NCI-H2171 treated with DMSO at 0.1 percent for 48 hours (cell line): ENCODE data around the gene PRKAG2.

Source experiments
- DNase-seq: peaks from one replicate; lab custom pipeline; 2025; lab: John Stamatoyannopoulos, UW

The PRKAG2 gene

DNA sequence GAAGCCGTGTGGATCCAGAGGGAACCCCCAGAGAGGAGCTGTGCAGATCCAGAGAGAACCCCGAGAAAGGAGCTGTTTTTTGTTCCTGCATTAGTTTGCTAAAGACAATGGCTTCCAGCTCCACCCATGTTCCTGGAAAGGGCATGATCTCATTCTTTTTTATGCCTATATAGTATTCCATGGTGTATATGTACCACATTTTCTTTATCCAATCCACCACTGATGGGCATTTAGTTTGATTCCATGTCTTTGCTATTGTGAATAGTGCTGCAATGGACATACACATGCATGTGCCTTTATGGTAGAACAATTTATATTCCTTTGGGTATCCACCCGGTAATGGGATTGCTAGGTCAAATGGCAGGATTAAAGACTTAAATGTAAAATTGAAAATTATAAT is 261.9 kb downstream of the PRKAG2 start:
- no peak for DNase-seq

DNA sequence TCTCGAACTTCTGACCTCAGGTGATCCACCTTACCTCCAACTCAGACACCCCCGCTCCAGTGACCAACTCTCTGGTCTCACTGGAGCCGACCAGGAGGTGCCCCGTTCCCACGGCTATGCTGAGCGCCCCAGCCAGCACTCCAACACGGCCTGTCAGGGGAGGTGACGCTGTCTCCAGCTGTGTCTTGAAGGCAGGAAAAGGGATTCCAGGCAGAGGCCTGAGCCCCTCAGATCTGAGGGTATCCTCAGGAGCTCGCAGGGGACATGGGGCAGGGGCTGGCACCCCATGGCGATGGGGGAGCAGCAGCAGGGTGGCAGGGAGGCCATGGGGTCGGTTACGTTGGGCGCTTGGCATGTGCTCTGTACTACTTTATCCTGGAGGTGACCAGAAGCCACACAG is 262.9 kb downstream of the PRKAG2 start:
- no peak for DNase-seq

DNA sequence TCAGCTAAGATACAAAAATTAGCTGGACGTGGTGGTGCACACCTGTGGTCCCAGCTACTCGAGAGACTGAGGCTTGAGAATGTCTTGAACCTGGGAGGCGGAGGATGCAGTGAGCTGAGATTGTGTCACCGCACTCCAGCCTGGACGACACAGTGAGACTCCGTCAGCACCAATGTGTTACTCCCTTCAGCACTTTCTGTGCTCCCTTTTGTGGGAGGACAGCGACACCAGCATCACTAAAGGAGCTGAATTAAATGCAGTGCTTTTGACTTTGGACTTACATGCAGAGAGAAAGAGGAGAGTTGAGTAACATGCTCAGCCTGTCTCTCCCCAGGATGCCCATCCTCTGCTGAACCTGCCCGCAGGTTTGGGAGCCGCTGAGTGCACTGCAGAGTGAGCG is 265.0 kb downstream of the PRKAG2 start:
- no peak for DNase-seq

DNA sequence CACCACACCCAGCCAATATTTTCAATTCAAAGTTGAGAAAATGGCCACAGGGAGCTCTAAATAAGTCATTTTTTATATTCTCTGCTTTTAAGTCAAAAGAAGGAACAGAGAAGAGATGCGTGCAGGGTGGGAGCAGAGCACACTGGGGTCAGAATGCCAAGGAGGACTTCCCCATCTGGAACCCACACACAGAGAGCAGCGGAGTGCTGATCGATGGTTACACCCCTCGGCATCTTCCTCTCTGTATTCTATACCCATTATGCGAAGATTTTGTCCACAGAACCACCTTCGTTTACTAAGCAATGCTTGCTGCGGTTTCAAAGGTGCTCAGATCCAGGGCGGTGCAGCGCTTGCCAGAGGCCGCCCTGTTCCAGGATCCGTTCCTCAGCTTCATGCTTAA is 265.9 kb downstream of the PRKAG2 start:
- no peak for DNase-seq

DNA sequence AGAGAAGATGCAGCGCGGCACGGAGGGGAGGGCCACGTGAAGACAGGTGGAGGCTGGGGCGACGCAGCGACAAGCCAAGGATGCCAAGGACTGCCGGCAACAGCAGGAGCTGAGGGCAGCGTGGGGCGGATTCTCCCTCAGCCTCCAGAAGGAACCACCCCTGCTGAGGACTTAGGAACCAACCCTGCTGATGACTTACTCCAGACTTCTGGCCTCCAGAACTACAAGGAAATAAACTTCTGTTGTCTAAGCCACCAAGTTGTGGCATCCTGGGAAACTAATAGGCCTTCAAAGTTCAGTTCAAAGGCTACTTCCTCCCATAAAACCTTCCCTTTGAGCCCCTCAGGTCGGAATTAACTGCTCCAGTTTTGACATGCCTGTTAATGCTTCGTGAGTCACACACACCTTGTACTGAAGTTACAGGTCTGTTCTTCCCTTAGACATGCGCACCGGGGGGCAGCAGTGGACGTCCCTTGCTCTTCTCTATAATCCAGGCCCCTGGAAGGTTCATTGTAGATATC is 268.8 kb downstream of the PRKAG2 start:
- no peak for DNase-seq

DNA sequence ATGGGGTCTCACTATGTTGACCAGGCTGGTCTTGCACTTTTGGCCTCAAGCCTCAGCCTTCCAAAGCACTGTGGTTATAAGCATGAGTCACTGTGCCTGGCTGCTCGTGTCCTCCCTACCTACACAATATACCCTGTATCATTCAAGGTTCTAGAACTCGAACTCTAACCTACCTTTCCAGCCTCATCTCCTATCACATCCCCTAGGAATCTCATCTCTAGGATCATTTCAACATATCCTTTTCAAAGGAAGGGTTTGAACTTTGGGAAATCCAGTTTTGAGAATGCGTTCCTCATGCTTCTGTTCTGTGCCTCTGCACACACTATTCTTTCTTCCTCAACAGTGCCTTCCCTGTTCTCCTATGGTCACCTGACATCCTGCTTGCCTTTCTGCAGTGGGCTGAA is 269.4 kb downstream of the PRKAG2 start:
- no peak for DNase-seq

DNA sequence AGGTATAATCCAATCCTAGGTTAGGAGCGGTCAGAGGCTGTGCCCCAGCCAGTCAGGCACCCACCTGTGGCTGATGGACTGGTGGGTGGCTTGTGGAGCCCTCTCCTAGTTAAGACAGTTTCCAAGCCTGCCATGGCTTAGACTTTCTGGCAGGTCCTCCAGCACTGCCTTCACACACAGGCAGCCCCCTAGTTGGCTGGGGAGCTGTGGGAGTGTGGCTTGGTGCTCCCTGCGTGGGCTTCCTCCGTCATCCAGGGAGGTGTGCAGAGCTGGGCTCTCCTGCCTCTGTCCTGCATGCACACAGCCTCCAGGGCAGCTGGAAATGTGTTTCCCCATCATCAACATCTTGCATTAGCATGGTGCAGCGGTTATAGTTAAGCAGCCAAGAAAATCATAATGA is 273.0 kb downstream of the PRKAG2 start:
- DNase-seq, result no peak

DNA sequence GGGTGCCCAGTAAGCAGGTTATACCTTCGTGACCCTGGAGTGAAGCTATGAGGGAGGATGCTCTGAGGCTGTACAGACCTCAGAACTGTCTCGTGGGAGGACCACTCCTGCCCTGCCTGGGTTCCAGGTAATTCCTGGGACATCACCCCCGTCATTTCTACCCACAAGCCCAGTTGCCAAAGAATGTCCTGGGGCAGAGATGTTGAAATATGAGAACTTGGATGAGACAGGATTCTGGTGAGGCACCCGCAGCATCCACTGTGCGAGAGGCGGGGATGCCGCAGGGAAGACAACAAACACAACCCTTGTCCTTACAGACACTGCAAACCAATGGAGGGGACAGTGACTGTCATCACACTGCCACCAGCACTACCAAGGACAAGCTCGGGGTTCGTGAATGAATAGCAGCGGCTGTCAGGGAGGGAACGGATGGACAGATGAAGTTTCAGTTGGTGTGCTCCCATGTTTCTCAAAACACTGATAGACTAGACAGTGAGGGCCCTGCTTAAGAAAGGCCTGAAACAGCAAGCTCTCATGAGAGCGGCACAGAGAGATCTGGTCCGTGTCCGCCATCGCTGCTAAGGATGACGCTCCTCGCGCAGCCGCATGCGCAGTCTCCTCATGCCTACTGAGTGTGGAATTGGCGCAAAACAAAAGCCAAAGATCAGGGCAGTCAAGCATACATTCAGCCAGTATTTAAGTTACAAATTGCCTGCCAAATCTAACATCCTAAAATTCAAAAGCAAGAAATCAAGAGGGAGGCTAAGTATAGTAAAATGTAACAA is 275.2 kb downstream of the PRKAG2 start:
- DNase-seq, result no peak

DNA sequence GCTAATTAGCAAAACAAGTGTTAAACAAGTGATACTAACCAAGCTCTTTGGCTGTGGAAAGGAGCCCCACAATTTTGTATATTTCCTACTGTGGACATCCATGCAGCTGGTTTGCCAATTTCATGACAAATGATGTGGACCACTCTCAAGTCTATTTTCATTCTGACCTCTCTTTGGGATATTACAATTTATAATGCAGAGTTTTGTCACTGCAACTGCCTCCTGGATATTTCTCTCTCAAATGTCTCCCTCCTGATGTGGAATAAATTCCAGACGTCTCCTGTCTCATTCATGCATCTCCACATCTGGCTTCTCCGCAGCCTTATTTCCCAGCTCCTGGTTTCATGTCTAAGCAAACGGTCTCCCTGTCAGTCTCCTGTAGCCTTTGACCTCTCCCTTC is 276.6 kb downstream of the PRKAG2 start:
- no peak for DNase-seq

DNA sequence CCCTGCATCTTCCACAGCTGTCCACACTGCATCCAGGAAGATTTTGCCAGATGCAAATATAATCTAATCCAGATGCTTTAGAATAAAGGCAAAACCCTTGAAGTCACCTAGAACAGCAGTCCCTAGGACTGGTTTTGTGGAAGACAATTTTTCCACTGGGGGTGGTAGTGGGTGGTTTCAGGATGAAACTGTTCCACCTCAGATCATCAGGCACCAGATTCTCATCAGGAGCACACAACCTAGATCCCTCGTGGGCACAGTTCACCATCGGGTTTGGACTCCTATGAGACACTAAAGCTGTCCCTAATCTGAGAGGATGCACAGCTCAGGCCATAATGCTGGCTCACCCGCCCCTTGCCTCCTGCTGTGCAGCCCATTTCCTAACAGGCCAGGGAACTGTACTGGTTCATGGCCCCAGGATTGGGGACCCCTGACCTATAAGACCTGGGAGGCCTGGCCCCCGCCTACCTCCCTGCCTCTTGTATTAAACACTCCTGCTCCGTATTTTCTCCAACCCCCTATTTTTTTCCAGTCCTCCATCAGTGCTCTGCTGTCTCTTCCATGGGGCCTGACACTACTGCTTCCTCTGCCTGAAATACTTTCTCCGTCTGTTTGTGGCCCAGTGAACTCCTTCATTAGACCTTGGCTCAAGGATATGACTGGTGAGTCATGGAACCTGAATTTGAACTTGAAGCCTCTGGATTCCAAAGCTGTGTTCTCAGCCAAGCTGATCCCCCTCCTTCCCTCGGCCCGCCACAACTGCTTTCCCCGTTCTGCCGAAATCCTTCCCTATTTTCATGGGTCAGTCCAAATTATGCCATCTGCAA is 277.3 kb downstream of the PRKAG2 start:
- DNase-seq, result no peak

DNA sequence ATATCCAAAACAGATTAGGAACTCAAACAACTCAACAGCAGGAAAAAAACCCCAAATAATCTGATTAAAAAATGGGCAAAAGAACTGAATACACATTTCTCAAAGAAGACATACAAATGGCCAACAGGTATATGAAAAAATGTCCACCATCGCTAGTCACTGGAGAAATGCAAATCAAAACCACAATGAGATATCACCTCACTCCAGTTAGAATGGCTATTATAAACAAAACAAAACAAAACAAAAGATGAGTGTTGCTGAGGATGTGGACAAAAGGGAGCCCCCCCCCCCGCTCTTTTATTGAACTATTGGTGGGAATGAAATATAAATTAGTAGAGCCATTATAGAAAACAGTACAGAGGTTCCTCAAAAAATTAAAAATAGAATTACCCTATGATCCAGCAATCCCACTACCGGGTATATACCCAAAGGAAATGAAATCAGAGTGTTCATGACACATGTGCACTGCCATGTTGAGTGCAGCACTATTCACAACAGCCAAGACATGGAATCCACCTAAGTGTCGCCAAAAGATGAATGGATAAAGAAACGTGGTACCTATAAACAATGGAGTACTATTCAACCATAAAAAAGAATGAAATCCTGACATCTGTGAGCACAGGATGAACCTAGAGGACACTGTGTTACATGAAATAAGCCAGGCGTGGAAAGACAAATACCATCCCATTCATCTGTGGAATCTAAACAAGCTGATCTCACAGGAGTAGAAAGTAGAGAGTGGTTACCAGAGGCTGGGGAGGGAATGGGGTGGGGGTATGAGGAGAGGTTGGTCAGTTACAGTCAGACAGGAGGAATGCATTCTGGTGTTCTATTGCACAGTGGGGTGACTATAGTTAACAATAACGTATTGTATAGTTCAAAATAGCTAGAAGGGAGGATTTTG is 279.1 kb downstream of the PRKAG2 start:
- DNase-seq, result no peak

DNA sequence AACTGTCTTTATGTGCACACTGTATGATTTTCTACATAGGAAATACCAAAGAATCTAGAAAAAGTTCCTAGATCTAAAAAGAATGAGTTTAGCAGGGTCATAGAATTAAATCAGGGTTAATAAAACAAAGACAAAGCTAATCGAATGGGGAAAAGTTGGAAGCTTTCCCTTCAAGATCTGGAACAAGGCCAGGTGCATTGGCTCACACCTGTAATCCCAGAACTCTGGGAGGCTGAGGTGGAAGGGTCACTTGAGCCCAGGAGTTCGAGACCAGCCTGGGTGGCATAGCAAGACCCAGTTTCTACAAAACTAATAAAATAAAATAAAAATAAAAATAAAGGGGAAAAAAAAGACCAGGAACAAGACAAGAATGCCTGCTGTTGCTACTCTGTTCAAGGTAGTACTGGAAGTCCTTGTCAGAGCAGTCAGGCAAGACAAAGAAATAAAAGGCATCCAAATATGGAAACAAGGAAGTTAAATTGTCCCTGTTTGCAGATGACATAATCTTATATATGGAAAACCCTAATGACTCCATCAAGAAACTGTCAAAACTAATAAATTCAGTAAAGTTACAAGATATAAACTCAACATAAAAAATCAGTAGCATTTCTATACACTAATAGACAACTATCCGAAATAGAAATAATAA is 281.1 kb downstream of the PRKAG2 start:
- DNase-seq, result no peak

DNA sequence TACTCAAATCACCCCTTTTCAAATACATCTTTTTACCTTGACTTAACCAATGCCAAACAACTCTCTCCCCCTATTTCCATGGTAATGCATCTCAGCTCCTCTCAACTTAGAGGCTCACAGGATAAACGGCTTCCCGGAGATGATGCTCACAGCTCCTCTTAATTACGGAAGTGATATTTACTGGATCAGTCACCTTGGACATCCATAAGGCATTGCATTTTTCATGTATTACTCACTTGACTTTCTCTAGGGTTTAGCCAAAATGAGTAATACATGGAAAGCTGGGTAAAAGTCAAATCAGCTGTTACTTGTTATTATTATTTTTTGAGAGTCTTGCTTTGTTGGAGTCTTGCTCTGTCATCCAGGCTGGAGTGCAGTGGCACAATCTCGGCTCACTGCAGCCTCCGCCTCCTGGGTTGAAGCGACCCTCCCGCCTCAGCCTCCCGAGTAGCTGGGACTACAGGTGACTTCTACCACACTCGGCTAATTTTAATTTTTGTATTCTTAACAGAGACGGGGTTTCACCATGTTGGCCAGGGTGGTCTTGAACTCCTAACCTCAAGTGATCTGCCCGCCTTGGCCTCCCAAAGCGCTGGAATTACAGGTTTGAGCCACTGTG is 283.9 kb downstream of the PRKAG2 start:
- DNase-seq, result no peak

DNA sequence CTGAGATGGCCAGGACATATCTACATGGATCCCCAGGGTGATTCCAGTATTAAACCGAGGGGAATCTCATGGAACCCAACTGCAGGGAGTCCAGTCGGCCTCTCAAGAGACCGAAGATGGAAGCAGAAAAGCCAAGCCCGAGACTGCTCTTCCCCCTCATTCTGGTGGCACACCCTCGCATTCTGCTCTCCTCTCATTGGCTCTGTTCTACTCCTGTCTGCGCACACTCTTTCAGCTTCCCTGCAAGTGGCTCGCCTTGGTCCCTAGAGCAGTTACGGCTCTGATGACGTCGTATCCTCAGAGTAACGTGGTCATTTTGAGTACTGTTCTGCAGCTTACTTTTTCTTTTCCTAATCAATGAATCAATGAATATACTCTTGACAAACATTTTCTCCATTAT is 284.6 kb downstream of the PRKAG2 start:
- DNase-seq, result no peak

DNA sequence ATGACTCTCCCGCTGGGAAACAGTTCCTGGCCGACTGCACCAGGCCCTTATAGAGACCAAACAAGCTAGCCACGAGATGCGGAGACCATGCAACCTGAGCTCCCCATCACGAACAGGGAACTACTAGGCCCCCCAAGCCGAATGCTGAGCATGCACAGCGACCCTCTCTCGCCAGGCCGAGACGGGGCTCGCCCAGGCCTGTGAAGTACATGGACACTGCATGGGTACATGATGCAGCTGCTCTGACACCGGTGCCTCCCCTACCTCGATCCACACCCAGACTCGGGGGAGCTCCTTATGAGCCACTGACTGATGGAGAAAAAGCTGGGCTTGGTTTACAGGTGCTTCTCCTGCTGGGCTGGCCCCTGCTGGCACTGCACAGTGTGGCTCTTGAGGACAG is 285.0 kb downstream of the PRKAG2 start:
- DNase-seq, result no peak

DNA sequence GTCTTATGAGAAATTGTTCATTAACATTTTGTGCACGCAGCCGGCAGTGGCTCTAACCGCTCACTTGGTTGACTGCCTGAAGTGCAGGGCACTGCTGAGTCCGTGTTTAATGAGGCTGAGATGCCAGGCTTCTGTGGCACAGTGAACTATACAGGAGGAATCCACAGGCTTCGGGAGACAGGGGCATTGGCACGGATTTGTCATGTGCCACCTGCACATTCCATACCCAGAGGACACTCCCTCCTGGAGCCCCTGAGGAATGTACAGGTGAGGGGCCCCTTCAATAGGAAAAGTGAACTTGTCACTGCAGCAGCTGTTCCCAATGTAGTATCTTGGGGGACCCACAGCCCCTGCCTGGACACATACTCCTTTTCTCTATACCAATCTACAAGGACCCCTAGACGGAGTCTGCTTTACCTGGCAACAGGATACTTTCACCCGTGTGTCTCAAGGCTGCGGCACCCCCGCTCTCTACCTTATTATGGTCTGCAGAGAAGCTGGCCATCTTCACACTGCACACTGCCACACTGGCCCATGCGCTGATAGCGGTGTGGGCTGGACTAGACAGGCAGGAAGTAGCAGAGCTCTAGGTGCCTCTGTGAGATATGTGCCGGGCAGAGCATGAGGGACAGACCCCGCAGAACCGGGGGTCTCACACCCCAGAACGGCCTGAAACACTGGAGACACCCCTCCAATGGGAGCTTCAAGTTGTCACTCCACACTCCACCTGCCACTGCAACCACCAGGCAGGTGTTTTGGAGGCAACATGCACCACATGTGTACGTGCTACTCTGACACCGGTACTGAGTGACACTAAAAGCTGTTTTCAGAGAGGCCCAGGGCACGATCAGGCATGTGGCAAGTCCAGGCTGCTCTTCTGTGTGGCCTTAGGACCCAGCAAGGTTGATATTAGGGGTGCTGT is 285.8 kb downstream of the PRKAG2 start:
- no peak for DNase-seq

DNA sequence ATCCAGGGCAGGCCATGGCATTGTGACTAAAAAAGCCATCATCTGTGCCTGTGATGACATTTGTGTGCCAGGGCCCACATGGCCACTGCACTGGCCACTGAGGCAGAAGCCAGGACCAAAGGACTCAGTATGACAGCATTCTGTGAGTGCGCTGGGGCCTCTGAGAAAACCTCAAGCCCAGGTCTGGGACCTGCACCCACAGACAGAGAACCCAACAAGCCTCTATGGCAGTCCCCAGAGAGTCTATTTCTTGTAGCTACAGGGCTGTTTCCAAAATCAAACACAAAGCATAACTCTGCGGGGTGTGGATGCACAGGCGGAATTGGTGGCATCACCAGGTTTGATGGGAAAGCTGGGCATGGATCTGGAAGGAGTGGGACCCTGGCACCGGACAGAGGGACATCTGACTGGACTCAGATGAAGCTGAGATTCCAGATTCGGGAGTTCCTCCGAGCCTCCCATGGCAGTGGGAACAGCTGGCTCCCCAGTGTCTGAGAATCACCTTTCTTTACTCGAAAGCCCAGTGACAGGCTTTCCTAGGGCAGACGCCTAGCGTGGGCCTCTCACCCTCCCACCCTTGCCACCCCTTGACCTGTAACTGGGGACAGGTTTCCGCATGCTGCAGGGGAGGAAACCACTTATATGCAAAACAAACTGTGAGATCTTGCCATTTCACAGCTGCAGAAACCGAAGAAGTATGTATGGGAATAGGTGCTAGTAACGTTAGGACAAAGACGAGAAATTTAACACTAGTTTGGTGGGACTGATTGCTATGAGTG is 286.7 kb downstream of the PRKAG2 start:
- DNase-seq, result no peak

DNA sequence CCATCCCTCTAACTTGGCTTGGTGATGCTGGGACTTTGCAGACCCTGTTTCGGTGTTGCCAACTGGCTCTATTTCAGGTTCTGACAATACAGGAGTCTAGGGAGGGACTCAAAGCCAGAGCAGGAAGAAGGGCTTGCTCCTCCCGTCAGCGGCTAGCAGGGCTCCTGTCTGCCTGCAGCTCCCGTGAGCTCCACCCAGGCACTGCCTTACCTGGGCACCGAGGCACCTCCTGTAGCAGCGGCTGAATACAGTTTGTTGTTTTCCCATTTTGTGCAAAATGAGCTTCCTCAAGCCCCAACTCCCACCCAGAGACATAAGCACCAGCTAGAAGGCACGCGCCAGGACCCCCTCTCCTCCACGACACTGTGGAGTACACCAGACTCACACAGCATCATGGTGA is 287.9 kb downstream of the PRKAG2 start:
- no peak for DNase-seq

DNA sequence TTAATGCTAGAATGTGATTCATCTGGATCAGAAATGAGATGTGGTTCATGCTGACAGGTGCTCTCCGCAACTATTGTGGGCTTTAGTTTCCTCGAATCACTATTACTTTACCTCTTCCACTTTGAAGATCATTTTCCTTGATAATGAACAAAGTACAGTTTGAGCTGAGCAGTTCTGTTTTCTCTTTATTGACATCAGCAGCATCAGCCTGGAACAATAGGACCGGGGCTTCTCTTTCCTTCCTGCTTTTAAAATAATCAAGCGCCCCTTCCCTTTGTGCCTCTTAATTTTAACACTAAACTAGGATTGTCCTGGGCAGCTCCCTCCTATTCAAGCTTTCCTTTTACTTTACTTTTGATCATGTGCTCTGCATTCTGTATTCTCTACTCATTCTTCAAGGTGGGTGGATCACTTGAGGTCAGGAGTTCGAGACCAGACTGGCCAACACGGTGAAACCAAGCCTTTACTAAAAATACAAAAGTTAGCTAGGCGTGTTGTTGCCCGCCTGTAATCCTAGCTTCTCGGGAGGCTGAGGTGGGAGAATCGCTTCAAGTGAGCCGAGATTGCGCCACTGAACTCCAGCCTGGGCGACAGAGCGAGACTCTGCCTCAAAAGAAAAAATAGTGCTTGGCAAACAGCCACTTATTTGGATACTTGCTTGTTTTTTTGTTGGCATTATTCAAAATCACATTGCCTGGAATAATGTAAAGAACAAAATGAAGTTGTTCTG is 290.2 kb downstream of the PRKAG2 start:
- peak; percentile 9 for DNase-seq
